ENCODE measurements around the gene GLT8D2. TPM values are rescaled to one million over a fixed set of nuclear protein-coding genes. Genes with fewer than 3 reads are reported as not detected.
A peak's percentile ranks its signal among the peaks of the same experiment; 100 is the strongest.

GLT8D2 gene
- total RNA-seq, 1 donor, result 52.5 TPM

GRCh38 chr12:103997286-103997900 lies 52.6 kb downstream of the GLT8D2 start:
- DNase-seq (ENCODE audit: insufficient read length, low spot score, missing footprints), result peak; percentile 14
- no peaks in the 10 kb centered on the region for H4K20me1 ChIP-seq (ENCODE audit: insufficient read depth, low read length)
- TF ChIP-seq CTCF (IDR thresholded peaks at IDR 0.05; ENCODE audit: extremely low read depth, low read depth, low read length), result no peak
- no peaks in the 10 kb centered on the region for H3K36me3 ChIP-seq (ENCODE audit: insufficient read depth, low read length)
- no peak overlapping the region for H3K27ac ChIP-seq (ENCODE audit: low read depth, low read length)
- H2AFZ ChIP-seq (ENCODE audit: low read length), result no peak overlapping the region
- no peaks in the 10 kb centered on the region for H3K4me1 ChIP-seq (ENCODE audit: insufficient read depth, low read length)
- H3K4me3 ChIP-seq (ENCODE audit: insufficient read depth, low read length), result no peak overlapping the region
- no peak overlapping the region for H3K4me2 ChIP-seq (ENCODE audit: insufficient read depth, low read length)
- H3K27me3 ChIP-seq (ENCODE audit: insufficient read depth, low read length), result no peaks in the 10 kb centered on the region
- H3K9me3 ChIP-seq (ENCODE audit: low read depth, low read length), result no peaks in the 10 kb centered on the region
- no peaks in the 10 kb centered on the region for H3K79me2 ChIP-seq (ENCODE audit: insufficient read depth, low read length)

- DNase-seq (ENCODE audit: insufficient read length, low spot score, missing footprints), result no peak
- Histone ChIP-seq H3K9me3 (ENCODE audit: low read depth, low read length) (no peaks in the 10 kb centered on the region), H3K4me3 (ENCODE audit: insufficient read depth, low read length) (no peak overlapping the region)
Observed at GRCh38 chr12:103996595-103996994, 53.4 kb downstream of the GLT8D2 start.

GRCh38 chr12:103994235-103994634 lies 55.8 kb downstream of the GLT8D2 start:
- Histone ChIP-seq H4K20me1 (ENCODE audit: insufficient read depth, low read length) (no peaks in the 10 kb centered on the region), H3K36me3 (ENCODE audit: insufficient read depth, low read length) (peaks cover 23% of the 10 kb centered on the region), H3K79me2 (ENCODE audit: insufficient read depth, low read length) (no peaks in the 10 kb centered on the region), H3K4me3 (ENCODE audit: insufficient read depth, low read length) (no peak overlapping the region), H3K4me2 (ENCODE audit: insufficient read depth, low read length) (no peak overlapping the region), H3K4me1 (ENCODE audit: insufficient read depth, low read length) (no peaks in the 10 kb centered on the region), H3K9me3 (ENCODE audit: low read depth, low read length) (no peaks in the 10 kb centered on the region), H3K27me3 (ENCODE audit: insufficient read depth, low read length) (no peaks in the 10 kb centered on the region), H2AFZ (ENCODE audit: low read length) (no peak overlapping the region), H3K27ac (ENCODE audit: low read depth, low read length) (no peak overlapping the region)
- TF ChIP-seq CTCF (IDR thresholded peaks at IDR 0.05; ENCODE audit: extremely low read depth, low read depth, low read length), result no peak
- DNase-seq (ENCODE audit: insufficient read length, low spot score, missing footprints), result no peak

More at GRCh38 chr12:103996595-103996994, 53.4 kb downstream of the GLT8D2 start:
- Histone ChIP-seq H3K79me2 (ENCODE audit: insufficient read depth, low read length) (no peaks in the 10 kb centered on the region), H3K4me1 (ENCODE audit: insufficient read depth, low read length) (no peaks in the 10 kb centered on the region), H3K36me3 (ENCODE audit: insufficient read depth, low read length) (peaks cover 5% of the 10 kb centered on the region), H4K20me1 (ENCODE audit: insufficient read depth, low read length) (no peaks in the 10 kb centered on the region), H3K27me3 (ENCODE audit: insufficient read depth, low read length) (no peaks in the 10 kb centered on the region), H3K27ac (ENCODE audit: low read depth, low read length) (no peak overlapping the region), H3K4me2 (ENCODE audit: insufficient read depth, low read length) (no peak overlapping the region), H2AFZ (ENCODE audit: low read length) (no peak overlapping the region)
- TF ChIP-seq CTCF (IDR thresholded peaks at IDR 0.05; ENCODE audit: extremely low read depth, low read depth, low read length), result no peak

- no peaks in the 10 kb centered on the region for H3K9me3 ChIP-seq (ENCODE audit: low read depth, low read length)
Observed at GRCh38 chr12:103986829-103987228, 63.2 kb downstream of the GLT8D2 start.

More at GRCh38 chr12:103986829-103987228, 63.2 kb downstream of the GLT8D2 start:
- no peak overlapping the region for H3K4me2 ChIP-seq (ENCODE audit: insufficient read depth, low read length)
- TF ChIP-seq CTCF (IDR thresholded peaks at IDR 0.05; ENCODE audit: extremely low read depth, low read depth, low read length), result no peak
- peaks cover 77% of the 10 kb centered on the region for H3K36me3 ChIP-seq (ENCODE audit: insufficient read depth, low read length)
- no peaks in the 10 kb centered on the region for H3K27me3 ChIP-seq (ENCODE audit: insufficient read depth, low read length)
- peak overlapping the region; percentile 68 for H3K27ac ChIP-seq (ENCODE audit: low read depth, low read length)
- H3K4me3 ChIP-seq (ENCODE audit: insufficient read depth, low read length), result no peak overlapping the region
- no peaks in the 10 kb centered on the region for H3K79me2 ChIP-seq (ENCODE audit: insufficient read depth, low read length)
- DNase-seq (ENCODE audit: insufficient read length, low spot score, missing footprints), result peak; percentile 18
- no peak overlapping the region for H2AFZ ChIP-seq (ENCODE audit: low read length)
- H4K20me1 ChIP-seq (ENCODE audit: insufficient read depth, low read length), result no peaks in the 10 kb centered on the region
- H3K4me1 ChIP-seq (ENCODE audit: insufficient read depth, low read length), result peaks cover 7% of the 10 kb centered on the region
